GM12878 (cell line): ENCODE data around the gene FANCL. TPM values are rescaled to one million over a fixed set of nuclear protein-coding genes. Genes with fewer than 3 reads are reported as not detected.

Source experiments
- ATAC-seq: fragments of 200-7000 bp; cut with Tn5 transposase; 3 replicates; pipeline ENCODE4 v1.9.1; 2020; ENCODE audit warnings: mild to moderate bottlenecking, moderate library complexity
- BruUV-seq: library from RNA; stranded (reverse); fragments of 400-500 nt; replicated peaks from 2 replicates; lab custom pipeline; 2021; lab: Mats Ljungman, UMichigan
- CTCF ChIA-PET: fragments of 300-600 bp; sonication (Branson Sonifier 250); formaldehyde crosslinking; extraction: SDS; loops from one replicate; lab custom pipeline; 2021; ENCODE audit warnings: inconsistent platforms; lab: Yijun Ruan, JAX
- POLR2A ChIA-PET: fragments of 350-600 bp; formaldehyde crosslinking; extraction: SDS; loops from one replicate; lab custom pipeline; 2021; ENCODE audit warnings: inconsistent platforms; lab: Charles Lee
- RAD21 ChIA-PET: fragments of 300-600 bp; sonication (Branson Sonifier 250); formaldehyde crosslinking; loops from one replicate; lab custom pipeline; 2023; ENCODE audit warnings: antibody characterized with exemption; ENCODE audit not compliant: unreplicated experiment; lab: Charles Lee
- SMC1A ChIA-PET: fragments of 300-600 bp; sonication (Branson Sonifier 250); formaldehyde crosslinking; loops from one replicate; lab custom pipeline; 2023; ENCODE audit not compliant: unreplicated experiment, uncharacterized antibody; lab: Charles Lee
- DNase-seq: peaks from one replicate; pipeline ENCODE4 v3.0.0-alpha.2; 2011; ENCODE audit warnings: low read depth, low spot score
- FAIRE-seq: peaks from 3 replicates; lab custom pipeline; 2011; peaks lifted over from hg19 to GRCh38; lab: Jason Lieb, UNC
- H2AFZ ChIP-seq: 2 replicates; pipeline ENCODE4 v1.6.0; 2011; ENCODE audit warnings: low read depth, low read length, control low read depth; ENCODE audit not compliant: control insufficient read depth
- H3K27ac ChIP-seq: 2 replicates; pipeline ENCODE4 v1.5.1; 2011; ENCODE audit warnings: control low read depth; ENCODE audit not compliant: control insufficient read depth, insufficient read depth
- H3K27me3 ChIP-seq, 2 experiments: replicated peaks in 1 of 2; 2 replicates each; pipeline versions ENCODE4 v1.6.0 to v1.6.1; 2011; ENCODE audit warnings: low read length in 1 of 2; ENCODE audit not compliant: control insufficient read depth in 2 of 2, insufficient read depth in 2 of 2
- H3K36me3 ChIP-seq, 2 experiments: 2 replicates each; pipeline ENCODE4 v1.5.1; 2011; ENCODE audit warnings: low read length in 1 of 2; ENCODE audit not compliant: control insufficient read depth in 2 of 2, insufficient read depth in 2 of 2
- H3K4me1 ChIP-seq: 2 replicates; pipeline ENCODE4 v1.6.1; 2011; ENCODE audit warnings: mild to moderate bottlenecking, low read length, moderate library complexity, mixed read lengths; ENCODE audit not compliant: control insufficient read depth, insufficient read depth
- H3K4me2 ChIP-seq: 2 replicates; pipeline ENCODE4 v1.6.0; 2011; ENCODE audit warnings: control low read depth; ENCODE audit not compliant: control insufficient read depth, insufficient read depth
- H3K4me3 ChIP-seq: fragments of 200-600 bp; sonication (generic); 2 replicates; pipeline ENCODE4 v1.5.1; 2016
- H3K79me2 ChIP-seq: 2 replicates; pipeline ENCODE4 v1.6.0; 2011; ENCODE audit warnings: low read length; ENCODE audit not compliant: control insufficient read depth, insufficient read depth
- H3K9ac ChIP-seq: 2 replicates; pipeline ENCODE4 v1.8.0; 2011; ENCODE audit warnings: low read length, control low read depth, mixed read lengths; ENCODE audit not compliant: control insufficient read depth, insufficient read depth
- H3K9me3 ChIP-seq: replicated peaks from 3 replicates; pipeline ENCODE4 v1.5.1; 2011; ENCODE audit warnings: mild to moderate bottlenecking, low read length; ENCODE audit not compliant: control insufficient read depth, insufficient read depth
- H4K20me1 ChIP-seq: 2 replicates; pipeline ENCODE4 v1.6.0; 2011; ENCODE audit not compliant: control insufficient read depth, insufficient read depth
- BHLHE40 ChIP-seq, 2 experiments: fragments of 450-650 bp in 1 of 2; IDR thresholded peaks; 2 replicates each; pipeline ENCODE4 v1.6.1; 2011 to 2017; ENCODE audit warnings: low read depth in 2 of 2, borderline replicate concordance in 1 of 2, improper control_type of control experiment in 1 of 2, low read length in 1 of 2, mild to moderate bottlenecking in 1 of 2
- ETV6 ChIP-seq, 2 experiments: fragments of 450-650 bp in 1 of 2; IDR thresholded peaks in 1 of 2; conservative IDR thresholded peaks in 1 of 2; 2 replicates each; pipeline ENCODE4 v1.6.1; 2014; ENCODE audit warnings: antibody characterized with exemption in 1 of 2, borderline replicate concordance in 1 of 2, low read depth in 1 of 2, mild to moderate bottlenecking in 1 of 2, moderate library complexity in 1 of 2
- PAX5 ChIP-seq: IDR thresholded peaks from 2 replicates; pipeline ENCODE4 v1.6.1; 2011; ENCODE audit warnings: low read depth, low read length, borderline replicate concordance
- PAX8 ChIP-seq: fragments of 450-650 bp; IDR thresholded peaks from 2 replicates; pipeline ENCODE4 v1.6.1; 2017; ENCODE audit warnings: mild to moderate bottlenecking, moderate library complexity
- POLR2A ChIP-seq: IDR thresholded peaks from 2 replicates; pipeline ENCODE4 v1.6.1; 2011; ENCODE audit warnings: low read depth, mild to moderate bottlenecking, low read length
- POU2F2 ChIP-seq: IDR thresholded peaks from 3 replicates; pipeline ENCODE4 v1.6.1; 2011; ENCODE audit warnings: low read depth, mild to moderate bottlenecking, low read length, borderline replicate concordance
- RCOR1 ChIP-seq: conservative IDR thresholded peaks from 2 replicates; pipeline ENCODE4 v1.6.1; 2012; ENCODE audit warnings: low read depth, low read length, improper control_type of control experiment
- SMAD1 ChIP-seq: fragments of 450-650 bp; IDR thresholded peaks from 2 replicates; pipeline ENCODE4 v1.6.1; 2018; ENCODE audit warnings: mild to moderate bottlenecking, low read depth; ENCODE audit not compliant: partially characterized antibody
- SPI1 ChIP-seq: IDR thresholded peaks from 2 replicates; pipeline ENCODE4 v1.6.1; 2011; ENCODE audit warnings: low read depth, mild to moderate bottlenecking, low read length, moderate library complexity, borderline replicate concordance; ENCODE audit not compliant: insufficient read depth
- WGBS: methylation state at CpG from one replicate; pipeline ENCODE4 v1.1.6; 2016; ENCODE audit warnings: low lambda C conversion rate; ENCODE audit not compliant: insufficient replicate concordance, insufficient coverage; ENCODE audit errors: missing lambda C conversion rate; 5-methylcytosine and 5-hydroxymethylcytosine counted together
- in situ Hi-C: fragments of 300-500 bp; cut with MboI; formaldehyde crosslinking; loops from 9 replicates; pipeline ENCODE4 v1.14.3; 2018; ENCODE audit warnings: mixed read lengths
- intact Hi-C: fragments of 100-400 bp; cut with micrococcal nuclease; formaldehyde crosslinking; loops from one replicate; pipeline ENCODE4 v1.14.2; 2022; ENCODE audit not compliant: unreplicated experiment
- polyA plus RNA-seq, 11 experiments: library from polyadenylated mRNA; depleted of rRNA in 4 of 11; unstranded in 6 of 11; stranded (reverse) in 5 of 11; fragments of >200 nt; fragmentation: Nextera tagmentation in 4 of 11; fragmentation: Illumina TruSeq in 1 of 11; extraction: Ambion mirVana in 4 of 11; extraction: Trizol in 1 of 11; gene quantifications; 1 replicate in 1 of 11; 2 replicates in 10 of 11; pipeline versions ENCODE4 v1.2.1 to v1.2.3, GENCODE V29; 2011 to 2016; ENCODE audit warnings: inconsistent platforms in 2 of 11, missing spikeins in 2 of 11, low read depth in 1 of 11
- total RNA-seq, 4 experiments: library from RNA; depleted of rRNA in 3 of 4; stranded (reverse); fragments of >200 nt in 3 of 4; fragmentation: Illumina TruSeq in 1 of 4; extraction: Trizol in 1 of 4; gene quantifications; 2 replicates each; pipeline versions ENCODE4 v1.2.1 to v1.2.3, GENCODE V29; 2013 to 2021
- TF ChIP-seq, protein P1 (sequence below): fragments of 450-650 bp; IDR thresholded peaks from 2 replicates; pipeline ENCODE4 v1.6.1; 2017; ENCODE audit warnings: mild to moderate bottlenecking
- TF ChIP-seq, protein P2 (sequence below): IDR thresholded peaks from 2 replicates; pipeline ENCODE4 v1.6.1; 2011; ENCODE audit warnings: mild to moderate bottlenecking, low read depth, low read length, moderate library complexity; ENCODE audit not compliant: insufficient replicate concordance

Gene FANCL
- total and polyA plus RNA-seq, 10 of the 15 experiments (the other 5 are each of a cell fraction or from before 2014, with no cell fraction given): 30.8 to 90.5 (median 52.3) TPM

DNA sequence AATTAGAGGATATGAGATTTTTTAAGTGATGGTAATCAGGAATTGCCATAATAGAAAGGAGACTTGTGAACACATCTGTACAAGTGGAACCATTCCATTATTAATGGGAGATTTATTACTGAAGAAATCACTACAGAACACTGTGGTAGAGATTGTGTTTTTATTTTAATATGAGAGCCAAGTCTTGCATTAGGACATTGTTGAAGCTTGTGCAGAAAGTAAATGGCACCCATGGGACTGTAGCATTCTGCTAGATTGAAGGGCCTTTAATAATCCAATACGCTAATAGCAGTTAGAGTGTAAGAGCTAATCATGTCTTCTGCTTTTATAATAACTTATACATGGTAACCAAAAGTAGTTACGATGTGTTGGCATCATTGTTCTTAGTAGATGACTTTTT lies 110.9 kb downstream of the FANCL start:
- no peak for ATAC-seq
- H3K9ac ChIP-seq: no peak overlapping the region
- intact Hi-C loops (loop anchor here (5.0 kb wide), 1 partner anchor 63 kb away; no protein-coding TSS in a partner anchor), in situ Hi-C loops (no loop called here)
- peaks cover 2 to 8% of the 10 kb centered on the region in 2 experiments for H3K36me3 ChIP-seq
- BruUV-seq: no TSS peak
- no peaks in the 10 kb centered on the region for H3K27me3 ChIP-seq
- no peak overlapping the region for H2AFZ ChIP-seq
- no peaks in the 10 kb centered on the region for H3K9me3 ChIP-seq
- ChIA-PET CTCF (interaction anchor here (1.2 kb wide), 1 partner anchor 224 kb away, joined by 4 read pairs; no protein-coding TSS in a partner anchor), RAD21 (no interaction called here), POLR2A (no interaction called here), SMC1A (interaction anchor here (0.9 kb wide), 1 partner anchor 176 kb away, joined by 3 read pairs; no protein-coding TSS in a partner anchor)
- H3K79me2 ChIP-seq: no peaks in the 10 kb centered on the region
- WGBS: 100% methylated on average over 2 of the region's 2 CpGs
- H3K27ac ChIP-seq: no peak overlapping the region
- H3K4me2 ChIP-seq: no peak overlapping the region
- FAIRE-seq: no peak
- H3K4me3 ChIP-seq: no peak overlapping the region
- no peaks in the 10 kb centered on the region for H4K20me1 ChIP-seq
- no peaks in the 10 kb centered on the region for H3K4me1 ChIP-seq
- DNase-seq: no peak
- TF ChIP-seq POU2F2 (no peak), BHLHE40 (IDR thresholded peaks at IDR 0.05; ENCODE audit: borderline replicate concordance in 1 of 2, low read depth in 2 of 2, low read length in 1 of 2) (no peak), RCOR1 (no peak), POLR2A (no peak), SMAD1 (no peak), PAX8 (no peak), PAX5 (no peak), SPI1 (no peak), ETV6 (conservative IDR thresholded peaks at IDR 0.05 in 1 of 2, IDR thresholded peaks at IDR 0.05 in 1 of 2; ENCODE audit: borderline replicate concordance in 1 of 2, low read depth in 1 of 2) (no peak)
- TF ChIP-seq, protein P1, sequence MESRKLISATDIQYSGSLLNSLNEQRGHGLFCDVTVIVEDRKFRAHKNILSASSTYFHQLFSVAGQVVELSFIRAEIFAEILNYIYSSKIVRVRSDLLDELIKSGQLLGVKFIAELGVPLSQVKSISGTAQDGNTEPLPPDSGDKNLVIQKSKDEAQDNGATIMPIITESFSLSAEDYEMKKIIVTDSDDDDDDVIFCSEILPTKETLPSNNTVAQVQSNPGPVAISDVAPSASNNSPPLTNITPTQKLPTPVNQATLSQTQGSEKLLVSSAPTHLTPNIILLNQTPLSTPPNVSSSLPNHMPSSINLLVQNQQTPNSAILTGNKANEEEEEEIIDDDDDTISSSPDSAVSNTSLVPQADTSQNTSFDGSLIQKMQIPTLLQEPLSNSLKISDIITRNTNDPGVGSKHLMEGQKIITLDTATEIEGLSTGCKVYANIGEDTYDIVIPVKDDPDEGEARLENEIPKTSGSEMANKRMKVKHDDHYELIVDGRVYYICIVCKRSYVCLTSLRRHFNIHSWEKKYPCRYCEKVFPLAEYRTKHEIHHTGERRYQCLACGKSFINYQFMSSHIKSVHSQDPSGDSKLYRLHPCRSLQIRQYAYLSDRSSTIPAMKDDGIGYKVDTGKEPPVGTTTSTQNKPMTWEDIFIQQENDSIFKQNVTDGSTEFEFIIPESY: no peak
- TF ChIP-seq, protein P2, sequence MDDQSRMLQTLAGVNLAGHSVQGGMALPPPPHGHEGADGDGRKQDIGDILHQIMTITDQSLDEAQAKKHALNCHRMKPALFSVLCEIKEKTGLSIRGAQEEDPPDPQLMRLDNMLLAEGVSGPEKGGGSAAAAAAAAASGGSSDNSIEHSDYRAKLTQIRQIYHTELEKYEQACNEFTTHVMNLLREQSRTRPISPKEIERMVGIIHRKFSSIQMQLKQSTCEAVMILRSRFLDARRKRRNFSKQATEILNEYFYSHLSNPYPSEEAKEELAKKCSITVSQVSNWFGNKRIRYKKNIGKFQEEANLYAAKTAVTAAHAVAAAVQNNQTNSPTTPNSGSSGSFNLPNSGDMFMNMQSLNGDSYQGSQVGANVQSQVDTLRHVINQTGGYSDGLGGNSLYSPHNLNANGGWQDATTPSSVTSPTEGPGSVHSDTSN: no peak
